ENCODE results near the gene SHLD2. TPM values are rescaled to one million over a fixed set of nuclear protein-coding genes. Genes with fewer than 3 reads are reported as not detected.
"Not testable (repeated sequence)": the region's sequence is repeated elsewhere in the genome, so short reads cannot be mapped to it uniquely, and the experiment has no call there.

Gene SHLD2
- total RNA-seq, 2 donors from 2014 or later, result 24.5 to 30.5 TPM

DNA sequence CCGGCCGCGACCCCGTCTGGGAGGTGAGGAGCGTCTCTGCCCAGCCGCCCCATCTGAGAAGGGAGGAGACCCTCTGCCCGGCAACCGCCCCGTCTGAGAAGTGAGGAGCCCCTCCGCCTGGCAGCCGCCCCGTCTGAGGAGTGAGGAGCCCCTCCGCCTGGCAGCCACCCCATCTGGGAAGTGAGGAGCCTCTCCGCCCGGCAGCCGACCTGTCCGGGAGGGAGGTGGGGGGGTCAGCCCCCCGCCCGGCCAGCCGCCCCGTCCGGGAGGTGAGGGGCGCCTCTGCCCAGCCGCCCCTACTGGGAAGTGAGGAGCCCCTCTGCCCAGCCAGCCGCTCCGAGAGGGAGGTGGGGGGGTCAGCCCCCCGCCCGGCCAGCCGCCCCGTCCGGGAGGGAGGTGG lies 14.4 kb upstream of the SHLD2 start:
- peaks cover 5 to 34% of the 10 kb centered on the region in 2 donors for H3K36me3 Mint-ChIP-seq
- not testable (repeated sequence) for H3K9me3 Mint-ChIP-seq; ATAC-seq; H3K27ac Mint-ChIP-seq; DNase-seq (ENCODE audit: low spot score in 2 of 2)

DNA sequence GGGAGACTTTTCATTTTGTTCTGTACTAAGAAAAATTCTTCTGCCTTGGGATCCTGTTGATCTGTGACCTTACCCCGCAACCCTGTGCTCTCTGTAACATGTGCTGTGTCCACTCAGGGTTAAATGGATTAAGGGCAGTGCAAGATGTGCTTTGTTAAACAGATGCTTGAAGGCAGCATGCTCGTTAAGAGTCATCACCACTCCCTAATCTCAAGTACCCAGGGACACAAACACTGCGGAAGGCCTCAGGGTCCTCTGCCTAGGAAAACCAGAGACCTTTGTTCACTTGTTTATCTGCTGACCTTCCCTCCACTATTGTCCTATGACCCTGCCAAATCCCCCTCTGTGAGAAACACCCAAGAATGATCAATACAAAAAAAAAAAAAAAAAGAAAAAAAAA lies 13.4 kb upstream of the SHLD2 start:
- Mint-ChIP-seq H3K27ac (peak overlapping the region in 1 of 2 donors; percentile 82), H3K36me3 (peaks cover 5 to 43% of the 10 kb centered on the region in 2 donors)
- H3K9me3 Mint-ChIP-seq; DNase-seq (ENCODE audit: low spot score in 2 of 2); ATAC-seq: not testable (repeated sequence)

DNA sequence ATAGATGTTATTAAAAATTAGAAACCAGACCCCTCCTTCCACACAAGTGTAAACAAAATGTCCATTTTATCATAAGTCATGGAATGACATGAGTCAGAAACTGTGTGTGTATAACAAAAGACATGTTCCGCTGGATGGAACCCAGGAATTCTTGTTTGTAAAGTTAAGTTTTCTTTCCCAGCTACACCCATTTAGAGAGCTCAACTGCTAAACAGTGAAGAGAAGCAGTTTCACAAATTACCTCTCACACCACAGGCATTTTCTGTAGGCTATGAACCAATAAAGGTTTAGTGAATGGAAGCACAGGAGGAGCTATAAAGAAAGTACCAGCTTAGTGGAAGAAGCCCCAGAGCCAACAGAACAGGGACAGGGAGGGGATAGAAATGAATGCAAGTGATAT lies 12.8 kb upstream of the SHLD2 start:
- H3K36me3 Mint-ChIP-seq, result peaks cover 5 to 47% of the 10 kb centered on the region in 2 donors
- peak overlapping the region; percentile 91 for H3K27ac Mint-ChIP-seq
- not testable (repeated sequence) for ATAC-seq; DNase-seq (ENCODE audit: low spot score in 2 of 2); H3K9me3 Mint-ChIP-seq

DNA sequence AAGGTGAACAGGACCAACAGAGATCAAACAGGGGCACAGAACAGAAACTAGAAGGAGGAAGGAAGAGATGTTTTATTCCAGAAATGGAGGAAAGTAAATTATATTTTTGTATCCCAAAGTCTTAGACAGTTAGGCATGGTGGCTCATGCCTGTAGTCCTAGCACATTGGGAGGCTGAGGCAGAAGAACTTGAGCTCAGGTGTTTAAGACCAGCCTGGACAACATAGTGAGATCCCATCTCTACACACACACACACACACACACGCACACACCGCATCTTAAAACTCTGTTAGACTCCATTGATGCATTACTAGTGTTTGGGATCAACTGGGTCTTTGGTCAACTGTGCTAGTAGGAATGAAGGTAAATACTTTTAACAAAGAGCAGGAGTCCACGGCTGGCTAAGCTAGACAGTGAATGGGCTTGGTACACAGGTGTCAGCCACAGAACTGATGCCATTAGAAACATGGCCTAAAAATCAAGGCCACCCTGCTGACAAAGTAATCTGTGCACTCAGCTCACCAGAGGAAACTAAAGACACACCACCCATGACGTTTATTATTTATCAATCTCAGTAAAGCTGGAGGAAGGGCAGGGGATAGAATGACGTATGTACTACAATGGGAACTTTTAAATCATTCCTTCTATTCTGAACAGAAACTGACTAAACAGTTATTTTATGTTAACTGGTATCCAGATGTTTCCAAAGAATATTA lies 11.3 kb upstream of the SHLD2 start:
- peaks cover 5 to 61% of the 10 kb centered on the region in 2 donors for H3K36me3 Mint-ChIP-seq
- peak overlapping the region; percentile 91 for H3K27ac Mint-ChIP-seq
- DNase-seq (ENCODE audit: low spot score in 2 of 2); H3K9me3 Mint-ChIP-seq: not testable (repeated sequence)
- ATAC-seq, result peak; percentile 63 to 80

DNA sequence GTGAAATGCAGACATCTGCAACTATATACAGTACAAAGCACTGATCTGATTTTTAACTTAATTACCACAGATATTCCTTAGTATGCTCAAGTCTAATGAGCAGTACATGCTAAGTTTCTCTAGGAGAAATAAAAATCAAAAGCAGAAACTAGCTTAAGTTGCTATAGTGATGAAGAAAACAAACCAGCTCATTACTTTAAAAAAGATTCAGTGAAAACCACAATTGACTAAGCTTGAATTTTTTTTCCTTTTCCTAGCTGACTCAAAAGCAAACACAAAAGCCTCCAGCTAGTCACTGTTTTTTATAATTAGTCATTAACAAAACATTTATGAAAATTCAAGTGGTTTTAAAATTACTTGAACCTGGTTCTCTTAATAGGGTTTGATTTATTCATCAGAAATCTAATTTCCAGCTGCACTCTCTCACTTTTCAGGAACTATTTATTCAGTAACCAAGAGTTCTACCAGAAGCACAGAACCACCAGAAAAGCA lies 10.7 kb upstream of the SHLD2 start:
- Mint-ChIP-seq H3K27ac (peak overlapping the region; percentile 91 to 93), H3K36me3 (peaks cover 6 to 61% of the 10 kb centered on the region in 2 donors)
- not testable (repeated sequence) for DNase-seq (ENCODE audit: low spot score in 2 of 2); H3K9me3 Mint-ChIP-seq
- ATAC-seq, result peak; percentile 88

DNA sequence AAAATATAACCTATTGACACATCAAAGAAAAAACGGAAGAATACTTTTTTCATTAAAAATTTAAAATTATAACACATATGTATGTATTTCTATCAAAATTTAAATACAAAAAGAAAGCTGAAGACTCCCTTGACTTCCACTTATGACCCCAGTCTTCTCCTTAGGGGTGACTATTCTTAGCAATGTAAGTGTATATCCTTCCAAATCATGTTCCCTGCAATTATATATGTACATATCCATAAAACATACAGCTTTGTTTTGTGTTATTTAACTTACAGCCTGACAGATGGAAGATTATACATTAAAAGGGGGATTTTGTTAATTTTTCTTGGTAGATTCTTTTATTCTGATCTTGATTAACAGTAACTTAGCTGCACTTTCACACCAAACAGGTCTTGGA lies 9.5 kb upstream of the SHLD2 start:
- no peak for DNase-seq (ENCODE audit: low spot score in 2 of 2)
- Mint-ChIP-seq H3K9me3 (no peaks in the 10 kb centered on the region), H3K27ac (no peak overlapping the region), H3K36me3 (peaks cover 12 to 68% of the 10 kb centered on the region in 2 donors)
- no peak for ATAC-seq

DNA sequence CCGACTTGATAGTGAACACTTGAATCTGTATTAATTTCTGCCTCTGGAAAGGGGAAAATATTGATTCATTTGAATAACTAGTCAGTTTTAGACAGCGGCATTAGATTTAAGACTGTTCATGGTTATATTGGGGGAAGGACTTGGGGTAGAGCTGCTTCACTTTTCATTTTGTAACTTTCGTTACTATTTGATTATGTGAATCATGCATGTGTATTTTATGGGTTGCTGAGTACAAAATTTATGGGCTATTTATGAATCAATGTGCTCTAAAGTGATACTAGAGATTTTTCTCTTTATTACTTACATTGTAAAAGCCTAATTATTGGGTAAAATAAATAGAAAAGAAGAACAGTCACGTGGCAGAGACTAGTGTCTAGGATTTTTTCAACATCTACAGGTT lies 5.3 kb upstream of the SHLD2 start:
- DNase-seq (ENCODE audit: low spot score in 2 of 2) (no peak), ATAC-seq (no peak)
- Mint-ChIP-seq H3K36me3 (peaks cover 18 to 72% of the 10 kb centered on the region in 2 donors), H3K27ac (no peak overlapping the region), H3K9me3 (no peaks in the 10 kb centered on the region)

DNA sequence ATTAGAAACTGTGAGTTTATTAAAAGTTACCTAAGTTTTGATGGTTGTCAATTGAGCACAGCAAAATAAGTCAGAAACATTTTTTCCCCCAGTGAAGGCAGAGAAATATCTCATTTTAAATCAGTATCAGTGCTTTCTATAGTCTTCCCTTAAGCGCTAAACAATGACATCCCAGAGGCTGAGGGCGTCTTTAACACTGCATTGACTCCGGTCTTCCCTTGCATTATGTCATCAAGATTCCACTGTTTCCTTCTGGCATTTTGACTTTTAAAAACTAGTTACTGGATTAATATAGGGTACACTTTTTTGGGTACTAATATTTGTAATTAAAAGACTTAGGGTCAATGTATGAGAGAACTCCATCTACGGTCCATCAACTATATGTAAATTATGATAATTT lies 4.2 kb upstream of the SHLD2 start:
- ATAC-seq (no peak), DNase-seq (ENCODE audit: low spot score in 2 of 2) (no peak)
- Mint-ChIP-seq H3K9me3 (no peaks in the 10 kb centered on the region), H3K27ac (no peak overlapping the region), H3K36me3 (peaks cover 18 to 66% of the 10 kb centered on the region in 2 donors)

DNA sequence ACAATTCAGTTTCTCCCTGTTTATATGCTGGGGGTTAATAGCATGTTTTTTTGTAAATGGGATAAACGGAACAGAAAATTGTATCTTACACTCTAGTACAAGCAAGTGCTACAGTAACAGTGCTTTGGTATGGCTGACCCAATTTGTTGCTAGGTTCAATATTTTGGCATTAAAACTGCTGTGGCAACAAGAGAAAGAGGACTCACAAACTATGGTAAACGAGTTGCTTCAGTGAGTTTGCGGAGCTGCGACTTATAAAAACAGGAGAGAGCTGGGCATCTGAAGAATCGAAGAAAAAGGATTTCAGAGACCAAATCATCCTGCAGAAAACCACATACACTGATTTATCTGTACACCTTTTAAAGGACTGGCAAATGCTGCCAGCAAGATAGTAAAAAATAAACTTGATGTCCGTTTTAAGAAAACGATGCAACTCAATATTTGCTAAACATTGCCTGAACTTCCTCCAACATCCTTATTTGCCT lies 2.6 kb upstream of the SHLD2 start:
- Mint-ChIP-seq H3K36me3 (peaks cover 18 to 52% of the 10 kb centered on the region in 2 donors), H3K27ac (peak overlapping the region; percentile 95 to 97), H3K9me3 (no peaks in the 10 kb centered on the region)
- DNase-seq (ENCODE audit: low spot score in 2 of 2), result no peak
- ATAC-seq, result no peak

DNA sequence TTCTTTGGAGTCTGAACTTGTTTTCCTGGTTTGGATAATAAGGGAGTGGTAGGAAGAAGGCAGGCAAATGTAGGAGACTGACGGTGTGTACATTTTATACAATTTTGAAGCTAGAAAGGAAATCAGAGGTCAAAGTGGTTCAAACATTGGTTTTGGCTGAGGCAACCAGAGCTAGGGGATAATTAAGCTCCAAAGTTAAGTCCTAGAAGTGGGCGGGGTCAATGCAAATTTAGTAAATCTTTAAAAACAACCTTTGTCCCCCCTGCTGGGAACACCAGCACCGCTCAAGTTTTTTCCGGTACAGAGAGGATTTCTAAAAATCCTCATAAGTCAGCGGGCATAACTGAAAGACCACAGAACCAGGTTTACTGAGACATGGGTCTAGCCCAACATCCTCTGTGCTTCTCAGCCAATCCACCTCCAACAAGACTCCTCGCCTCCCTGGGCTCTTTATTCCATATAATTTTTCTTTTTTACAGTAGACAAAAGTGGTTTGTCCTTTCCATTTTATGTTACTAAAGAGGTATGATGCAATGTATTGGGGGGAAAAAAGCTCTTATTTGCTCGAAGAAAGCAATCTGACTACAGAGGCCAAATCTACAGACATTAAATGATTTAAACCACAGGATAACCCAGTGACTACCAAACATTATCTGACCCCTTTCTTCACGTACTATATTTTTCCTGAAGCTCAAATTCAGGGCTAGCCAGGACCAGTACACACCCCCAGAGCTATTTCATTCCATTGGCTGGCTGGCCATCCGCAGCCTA lies 2.0 kb upstream of the SHLD2 start:
- Mint-ChIP-seq H3K27ac (peak overlapping the region; percentile 95 to 97), H3K9me3 (no peaks in the 10 kb centered on the region), H3K36me3 (peaks cover 18 to 46% of the 10 kb centered on the region in 2 donors)
- DNase-seq (ENCODE audit: low spot score in 2 of 2), result peak in 1 of 2 donors; percentile 46
- peak in 1 of 2 donors; percentile 3 for ATAC-seq

DNA sequence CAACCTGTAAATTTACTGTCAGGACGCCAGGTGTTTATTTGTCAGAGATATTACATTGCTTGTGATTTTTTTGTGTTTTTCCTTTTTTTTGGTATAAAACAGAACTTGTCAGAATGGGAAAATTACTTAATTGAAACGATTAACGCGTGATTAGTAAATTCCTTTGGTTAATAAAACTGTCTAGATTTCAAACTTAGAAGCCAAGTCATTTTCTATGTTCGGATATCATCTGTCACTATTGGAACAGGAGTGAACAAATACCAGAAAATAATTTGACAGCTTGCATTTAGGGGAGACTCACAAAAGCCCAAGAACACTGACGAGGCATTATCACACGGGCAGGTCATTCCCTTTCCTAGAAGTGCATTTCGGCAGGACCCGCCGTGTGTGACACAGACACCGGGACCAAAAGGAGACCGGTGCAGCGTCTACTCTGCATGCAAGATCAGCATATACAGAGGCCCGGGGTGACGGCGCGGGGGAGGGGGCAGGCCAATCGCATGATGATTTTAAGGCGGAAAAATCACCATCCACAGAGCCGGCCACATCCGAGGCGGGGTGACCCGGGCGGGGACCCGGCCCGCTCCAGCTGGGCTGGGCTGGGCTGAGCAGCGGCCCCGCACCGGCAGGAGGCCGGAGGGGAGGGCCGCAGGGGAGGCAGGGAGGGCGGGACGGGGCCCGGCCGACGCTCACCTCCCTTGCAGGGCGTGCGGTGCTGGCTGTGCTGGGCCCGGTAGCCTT lies 1.2 kb upstream of the SHLD2 start:
- DNase-seq (ENCODE audit: low spot score in 2 of 2) (peak; percentile 71 to 81), ATAC-seq (peak; percentile 33 to 36)
- H3K27ac Mint-ChIP-seq, result peak overlapping the region; percentile 95 to 97
- peaks cover 18 to 39% of the 10 kb centered on the region in 2 donors for H3K36me3 Mint-ChIP-seq
- H3K9me3 Mint-ChIP-seq, result no peaks in the 10 kb centered on the region

DNA sequence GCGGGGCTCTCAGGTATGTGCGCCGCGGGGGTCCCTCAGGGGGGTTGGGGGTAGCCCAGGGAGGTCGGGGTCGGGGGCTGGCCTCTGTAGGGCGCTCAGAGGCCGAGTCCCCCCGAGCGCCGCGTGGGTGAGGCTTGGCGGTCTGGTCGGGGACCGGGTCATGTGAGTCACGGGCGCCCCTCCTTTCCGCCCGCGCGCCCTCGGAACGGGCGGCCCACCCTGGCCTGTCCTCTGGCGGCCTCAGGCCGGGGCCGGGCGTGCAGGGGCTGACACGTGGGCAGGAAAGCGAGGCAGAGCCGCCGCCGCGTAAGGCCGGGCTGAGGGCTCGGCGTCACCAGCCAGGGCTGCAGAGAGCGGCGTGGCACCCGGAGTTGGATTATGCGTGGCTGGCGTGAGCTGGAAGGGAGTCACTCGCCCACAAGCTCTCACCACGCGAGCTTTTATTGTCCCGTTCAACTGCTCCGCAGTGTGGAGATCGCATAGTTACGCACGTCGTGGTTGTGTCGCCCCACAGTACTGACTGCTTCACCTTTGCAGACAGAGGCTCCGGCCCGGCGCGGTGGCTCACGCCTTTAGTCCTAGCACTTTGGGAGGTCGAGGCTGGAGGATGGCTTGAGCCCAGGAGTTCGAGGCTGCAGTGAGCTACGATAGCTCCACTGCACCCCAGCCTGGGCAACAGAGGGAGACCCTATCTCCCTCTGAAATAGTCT lies 385 bp downstream of the SHLD2 start:
- Mint-ChIP-seq H3K9me3 (no peaks in the 10 kb centered on the region), H3K27ac (peak overlapping the region; percentile 72 to 87), H3K36me3 (peaks cover 10 to 37% of the 10 kb centered on the region in 2 donors)
- peak; percentile 70 to 88 for DNase-seq (ENCODE audit: low spot score in 2 of 2)
- peak; percentile 63 to 74 for ATAC-seq

DNA sequence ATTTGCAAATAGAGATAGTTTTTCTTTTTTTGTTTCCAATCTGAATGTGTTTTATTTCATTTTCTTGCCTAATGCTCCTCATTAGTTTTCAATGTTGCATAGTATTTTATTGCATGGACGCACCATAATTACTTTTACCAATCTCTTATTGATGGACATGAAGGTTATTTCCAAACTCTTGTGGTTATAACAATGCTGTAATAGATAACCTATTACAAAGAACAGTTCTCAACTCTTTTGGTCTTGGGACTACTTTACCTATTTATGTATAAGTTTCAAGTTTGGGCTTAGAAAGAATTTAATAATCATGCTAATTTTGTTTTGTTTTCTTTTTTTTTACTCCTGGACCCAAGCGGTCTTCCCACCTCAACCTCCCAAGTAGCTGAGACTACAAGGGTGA lies 7.0 kb downstream of the SHLD2 start:
- no peak for DNase-seq (ENCODE audit: low spot score in 2 of 2)
- no peak for ATAC-seq
- no peak overlapping the region for H3K27ac Mint-ChIP-seq
- H3K36me3 Mint-ChIP-seq, result peaks cover 7 to 20% of the 10 kb centered on the region in 2 donors
- H3K9me3 Mint-ChIP-seq, result no peaks in the 10 kb centered on the region

DNA sequence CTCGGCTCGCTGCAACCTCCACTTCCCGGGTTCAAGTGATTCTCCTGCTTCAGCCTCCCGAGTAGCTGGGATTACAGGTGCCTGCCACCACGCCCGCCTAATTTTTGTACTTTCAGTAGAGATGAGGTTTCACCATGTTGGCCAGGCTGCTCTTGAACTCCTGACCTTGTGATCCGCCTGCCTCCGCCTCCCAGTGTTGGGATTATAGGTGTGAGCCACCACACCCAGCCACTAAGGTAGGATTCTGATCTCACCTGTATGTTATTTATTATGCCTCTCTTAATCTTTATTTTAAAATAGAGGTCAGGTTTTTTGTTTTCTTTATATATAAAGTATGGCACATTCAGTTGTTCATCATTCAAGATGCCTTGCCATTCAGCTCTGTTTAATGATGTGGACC lies 9.7 kb downstream of the SHLD2 start:
- not testable (repeated sequence) for H3K27ac Mint-ChIP-seq; ATAC-seq; DNase-seq (ENCODE audit: low spot score in 2 of 2); H3K9me3 Mint-ChIP-seq
- peaks cover 12 to 30% of the 10 kb centered on the region in 2 donors for H3K36me3 Mint-ChIP-seq

DNA sequence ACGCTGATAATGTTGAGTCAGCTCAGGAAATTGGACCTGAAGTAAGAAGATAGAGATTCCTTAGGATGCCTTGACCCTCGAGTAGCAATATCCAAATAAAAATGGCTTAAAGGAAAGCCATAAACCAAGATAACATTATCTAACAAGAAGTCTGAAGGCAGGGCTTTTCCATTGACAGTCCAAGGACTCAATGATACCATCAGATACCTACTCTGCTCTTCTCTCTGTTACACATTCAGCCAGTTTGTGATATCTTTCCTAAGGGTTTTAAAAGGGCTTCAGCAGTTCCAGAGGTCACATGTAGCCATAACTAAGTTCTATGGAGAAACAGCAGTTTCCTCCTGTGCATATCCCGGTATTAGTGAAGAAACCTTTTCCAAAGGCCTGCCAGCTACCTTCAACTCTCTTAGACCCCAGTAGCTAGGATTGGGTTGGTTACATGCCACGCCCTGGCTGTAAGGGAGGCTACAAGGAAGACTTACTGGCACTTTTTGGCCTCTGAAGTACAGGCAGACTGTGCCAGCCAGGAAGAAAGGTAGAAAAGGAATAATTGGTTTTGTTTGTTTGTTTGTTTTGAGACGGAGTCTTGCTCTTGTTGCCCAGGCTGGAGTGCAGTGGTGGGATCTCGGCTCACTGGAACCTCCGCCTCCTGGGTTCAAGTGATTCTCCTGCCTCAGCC lies 10.6 kb downstream of the SHLD2 start:
- ATAC-seq (no peak), DNase-seq (ENCODE audit: low spot score in 2 of 2) (no peak)
- Mint-ChIP-seq H3K36me3 (peaks cover 12 to 30% of the 10 kb centered on the region in 2 donors), H3K9me3 (no peaks in the 10 kb centered on the region), H3K27ac (no peak overlapping the region)

Measured in activated naive CD4-positive, alpha-beta T cell treated with anti-CD3 and anti-CD28 coated beads, Interleukin-2, amount 50 U/mL, for 72 hours (primary cell).